PC-9 (cell line): ENCODE data around the gene RBM15B. TPM values are rescaled to one million over a fixed set of nuclear protein-coding genes. Genes with fewer than 3 reads are reported as not detected.
A peak's percentile ranks its signal among the peaks of the same experiment; 100 is the strongest.

Experiments
- BruUV-seq: library from RNA; stranded (reverse); fragments of 400-500 nt; replicated peaks from 2 replicates; lab custom pipeline; 2021; lab: Mats Ljungman, UMichigan
- CTCF ChIA-PET: fragments of 300-600 bp; sonication (Branson Sonifier 250); formaldehyde crosslinking; loops from one replicate; lab custom pipeline; 2022; ENCODE audit warnings: antibody characterized with exemption; lab: Charles Lee
- POLR2A ChIA-PET: fragments of 300-600 bp; sonication (Branson Sonifier 250); formaldehyde crosslinking; loops from one replicate; lab custom pipeline; 2022; ENCODE audit warnings: antibody characterized with exemption; ENCODE audit not compliant: unreplicated experiment; lab: Charles Lee
- DNase-seq, 2 experiments: peaks; one replicate each; pipeline versions ENCODE4 v3.0.0 to v3.0.0-alpha.2; 2015 to 2022; ENCODE audit warnings: mixed read lengths in 1 of 2
- H2AFZ ChIP-seq: fragments of 200-600 bp; sonication (generic); 2 replicates; pipeline ENCODE4 v1.8.1; 2017; ENCODE audit warnings: antibody characterized with exemption
- H3F3A ChIP-seq: fragments of 200-600 bp; sonication (generic); 2 replicates; pipeline ENCODE4 v1.8.1; 2017; ENCODE audit warnings: antibody characterized with exemption, mild to moderate bottlenecking, low read depth; ENCODE audit not compliant: insufficient read depth
- H3K27ac ChIP-seq: fragments of 200-600 bp; sonication (generic); 2 replicates; pipeline ENCODE4 v1.6.1; 2016; ENCODE audit warnings: mixed run types
- H3K27me3 ChIP-seq: fragments of 200-600 bp; sonication (generic); 2 replicates; pipeline ENCODE4 v1.6.1; 2016; ENCODE audit warnings: low read depth, mixed run types; ENCODE audit not compliant: insufficient read depth
- H3K36me3 ChIP-seq: fragments of 200-600 bp; sonication (generic); 2 replicates; pipeline ENCODE4 v1.6.1; 2016; ENCODE audit warnings: low read depth, mixed run types
- H3K4me1 ChIP-seq: fragments of 200-600 bp; sonication (generic); replicated peaks from 2 replicates; pipeline ENCODE4 v1.6.1; 2016; ENCODE audit warnings: mixed run types; ENCODE audit not compliant: insufficient read depth
- H3K4me2 ChIP-seq: fragments of 200-600 bp; sonication (generic); 2 replicates; pipeline ENCODE4 v1.6.1; 2017; ENCODE audit warnings: mixed run types
- H3K4me3 ChIP-seq: fragments of 200-600 bp; sonication (generic); 2 replicates; pipeline ENCODE4 v1.6.1; 2016; ENCODE audit warnings: mixed run types
- H3K79me2 ChIP-seq: fragments of 200-600 bp; sonication (generic); 2 replicates; pipeline ENCODE4 v1.6.1; 2017; ENCODE audit warnings: low read depth, mixed run types
- H3K9me2 ChIP-seq: fragments of 200-600 bp; sonication (generic); 2 replicates; pipeline ENCODE4 v1.8.1; 2017; ENCODE audit warnings: mild to moderate bottlenecking; ENCODE audit not compliant: insufficient read depth
- H3K9me3 ChIP-seq: fragments of 200-600 bp; sonication (generic); 2 replicates; pipeline ENCODE4 v1.8.1; 2016; ENCODE audit warnings: low read depth; ENCODE audit not compliant: insufficient read depth
- H4K20me1 ChIP-seq: fragments of 200-600 bp; sonication (generic); 2 replicates; pipeline ENCODE4 v1.8.1; 2017; ENCODE audit not compliant: insufficient read depth
- EZH2 ChIP-seq: fragments of 200-600 bp; sonication (generic); IDR thresholded peaks from 2 replicates; pipeline ENCODE4 v1.8.0; 2017; ENCODE audit warnings: antibody characterized with exemption, low read depth
- intact Hi-C: fragments of 100-400 bp; cut with micrococcal nuclease; formaldehyde crosslinking; loops from one replicate; pipeline ENCODE4 v1.10.0; 2022; ENCODE audit not compliant: unreplicated experiment
- total RNA-seq: library from RNA; stranded (reverse); gene quantifications from 2 replicates; pipeline ENCODE4 v1.2.3, GENCODE V29; 2021
- TF ChIP-seq, protein P1 (sequence below): fragments of 200-600 bp; sonication (generic); conservative IDR thresholded peaks from 2 replicates; pipeline ENCODE4 v1.6.1; 2017; ENCODE audit warnings: mixed run types, antibody characterized with exemption, mild to moderate bottlenecking, moderate library complexity

RBM15B gene
- total RNA-seq, 1 experiment from 2014 or later: 29.4 TPM

DNA sequence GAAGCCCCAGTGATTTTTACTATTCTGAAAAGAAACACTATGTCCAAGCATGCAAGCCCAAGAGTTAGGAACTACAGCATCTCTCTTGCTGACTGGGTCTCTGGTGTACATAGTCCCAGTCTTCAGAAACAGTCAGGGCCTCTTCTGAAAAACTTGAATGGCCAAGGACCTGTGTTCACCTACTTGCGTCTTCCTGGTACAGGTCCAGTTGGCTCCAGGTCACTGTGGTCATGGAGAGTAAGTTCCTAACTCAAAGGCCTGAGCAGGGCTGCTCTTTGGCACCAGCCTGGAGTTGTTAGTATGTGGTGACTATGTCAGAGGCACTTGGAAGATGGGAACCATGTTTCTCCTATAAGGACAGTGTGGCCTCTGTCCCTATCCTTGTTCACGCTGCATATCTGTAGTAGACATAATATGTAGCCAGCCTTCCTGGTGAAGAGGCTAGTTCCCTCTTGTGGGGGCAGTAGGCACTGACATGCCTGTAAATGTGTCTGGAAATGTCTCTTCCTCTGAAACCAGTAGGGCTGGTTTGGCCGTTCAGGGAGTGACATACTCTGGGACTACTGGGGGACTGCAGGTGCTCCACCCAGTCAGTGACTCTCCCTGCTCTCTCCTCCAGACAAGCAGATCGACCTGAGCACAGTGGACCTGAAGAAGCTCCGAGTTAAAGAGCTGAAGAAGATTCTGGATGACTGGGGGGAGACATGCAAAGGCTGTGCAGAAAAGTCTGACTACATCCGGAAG, 2.6 kb upstream of the RBM15B start:
- H3K4me1 ChIP-seq: peaks cover 55% of the 10 kb centered on the region
- H2AFZ ChIP-seq: no peak overlapping the region
- intact Hi-C loops: loop anchor here (1.0 to 5.0 kb wide), 5 partner anchors 416 to 1031 kb away; partner anchors contain the start of gene TMEM115
- peaks cover 37% of the 10 kb centered on the region for H3K36me3 ChIP-seq
- no peak overlapping the region; the same call in 1 of the 2 replicates for H3K4me3 ChIP-seq
- no TSS peak for BruUV-seq
- no peaks in the 10 kb centered on the region for H3K27me3 ChIP-seq
- ChIA-PET POLR2A (interaction anchor here (0.5 to 1.2 kb wide), 3 partner anchors 44 to 573 kb away, joined by 3 to 12 read pairs (median 8); no protein-coding TSS in a partner anchor), CTCF (interaction anchor here (0.5 to 0.7 kb wide), 6 partner anchors 16 to 1986 kb away, joined by 3 to 9 read pairs (median 4); partner anchors contain the start of gene DCAF1)
- H3K79me2 ChIP-seq: peaks cover 64% of the 10 kb centered on the region
- no peaks in the 10 kb centered on the region for H3K9me2 ChIP-seq
- no peaks in the 10 kb centered on the region; the same call in none of the 2 replicates for H4K20me1 ChIP-seq
- H3K9me3 ChIP-seq: no peaks in the 10 kb centered on the region
- peaks cover 42% of the 10 kb centered on the region for H3F3A ChIP-seq
- peak overlapping the region; percentile 16; the same call in 1 of the 2 replicates for H3K27ac ChIP-seq
- DNase-seq: peak; percentile 83 to 90
- TF ChIP-seq EZH2: no peak
- TF ChIP-seq, protein P1, sequence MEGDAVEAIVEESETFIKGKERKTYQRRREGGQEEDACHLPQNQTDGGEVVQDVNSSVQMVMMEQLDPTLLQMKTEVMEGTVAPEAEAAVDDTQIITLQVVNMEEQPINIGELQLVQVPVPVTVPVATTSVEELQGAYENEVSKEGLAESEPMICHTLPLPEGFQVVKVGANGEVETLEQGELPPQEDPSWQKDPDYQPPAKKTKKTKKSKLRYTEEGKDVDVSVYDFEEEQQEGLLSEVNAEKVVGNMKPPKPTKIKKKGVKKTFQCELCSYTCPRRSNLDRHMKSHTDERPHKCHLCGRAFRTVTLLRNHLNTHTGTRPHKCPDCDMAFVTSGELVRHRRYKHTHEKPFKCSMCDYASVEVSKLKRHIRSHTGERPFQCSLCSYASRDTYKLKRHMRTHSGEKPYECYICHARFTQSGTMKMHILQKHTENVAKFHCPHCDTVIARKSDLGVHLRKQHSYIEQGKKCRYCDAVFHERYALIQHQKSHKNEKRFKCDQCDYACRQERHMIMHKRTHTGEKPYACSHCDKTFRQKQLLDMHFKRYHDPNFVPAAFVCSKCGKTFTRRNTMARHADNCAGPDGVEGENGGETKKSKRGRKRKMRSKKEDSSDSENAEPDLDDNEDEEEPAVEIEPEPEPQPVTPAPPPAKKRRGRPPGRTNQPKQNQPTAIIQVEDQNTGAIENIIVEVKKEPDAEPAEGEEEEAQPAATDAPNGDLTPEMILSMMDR: peak; percentile 63
- H3K4me2 ChIP-seq: peak overlapping the region; percentile 95

DNA sequence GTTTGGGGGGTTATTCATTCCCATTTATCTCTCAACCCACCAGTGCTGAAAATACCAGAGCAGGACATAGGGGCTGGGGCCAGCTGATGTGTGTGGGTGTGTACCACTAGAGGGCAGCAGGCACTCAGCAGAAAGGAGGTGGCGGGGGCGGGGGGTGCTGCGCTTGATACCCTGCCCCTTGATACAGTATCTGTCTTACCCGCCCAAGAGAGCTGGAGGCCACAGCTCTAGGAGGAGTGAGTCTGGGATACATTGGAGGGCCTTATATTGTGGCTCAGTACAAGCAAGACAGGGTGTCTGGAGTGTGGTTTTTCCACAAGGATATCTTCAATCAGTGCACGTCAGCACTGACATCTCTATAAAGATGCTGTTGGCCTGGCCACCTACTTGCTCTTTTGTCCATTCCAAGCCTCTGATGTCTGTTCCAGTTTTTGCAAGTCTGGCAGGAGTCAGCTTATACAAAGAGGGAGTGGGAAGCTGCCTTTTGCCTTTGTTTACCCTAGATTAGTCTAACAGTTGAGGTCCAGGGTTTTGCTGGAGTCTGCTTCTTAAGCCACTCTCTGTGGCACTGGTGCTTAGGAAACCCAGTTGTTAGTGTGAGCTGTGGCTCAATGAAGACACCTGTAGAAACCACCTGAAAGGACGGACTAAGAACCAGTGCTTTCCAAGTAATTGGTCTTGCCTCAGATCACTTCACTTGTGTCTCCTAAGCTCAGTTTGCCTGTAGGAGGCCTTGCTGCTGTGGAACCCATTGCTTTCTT, 1.5 kb upstream of the RBM15B start:
- no TSS peak for BruUV-seq
- CTCF ChIA-PET: interaction anchor here (0.6 to 0.7 kb wide), 6 partner anchors 17 to 1985 kb away, joined by 3 to 9 read pairs (median 4); partner anchors contain the start of gene DCAF1
- Histone ChIP-seq H3K4me1 (peaks cover 50% of the 10 kb centered on the region), H3F3A (peaks cover 52% of the 10 kb centered on the region), H3K9me2 (no peaks in the 10 kb centered on the region), H3K9me3 (no peaks in the 10 kb centered on the region), H3K36me3 (peaks cover 44% of the 10 kb centered on the region), H3K4me2 (peak overlapping the region; percentile 95), H3K27me3 (no peaks in the 10 kb centered on the region), H3K79me2 (peaks cover 64% of the 10 kb centered on the region), H4K20me1 (peaks cover 11% of the 10 kb centered on the region), H3K27ac (no peak overlapping the region), H3K4me3 (no peak overlapping the region), H2AFZ (no peak overlapping the region)
- POLR2A ChIA-PET: interaction anchor here (0.5 to 1.2 kb wide), 2 partner anchors 45 to 283 kb away, joined by 3 to 8 read pairs; no protein-coding TSS in a partner anchor
- intact Hi-C loops: loop anchor here (5.0 kb wide), 4 partner anchors 417 to 1032 kb away; partner anchors contain the start of gene TMEM115
- TF ChIP-seq, protein P1: peak; percentile 64
- no peak for TF ChIP-seq EZH2
- peak in 1 of 2 experiments; percentile 12 for DNase-seq
